Immature natural killer cell (primary cell): ENCODE measurements around the gene PCBP3. TPM values are rescaled to one million over a fixed set of nuclear protein-coding genes. Genes with fewer than 3 reads are reported as not detected.
A peak's percentile ranks its signal among the peaks of the same experiment; 100 is the strongest.

Experiments used
- DNase-seq, 3 donors: peaks; one replicate each; pipeline ENCODE4 v3.0.0; 2022; ENCODE audit warnings: mixed read lengths in 1 of 3
- H3K27ac Mint-ChIP-seq, 6 donors: one replicate each; pipeline ENCODE4 v1.8.0; 2020; ENCODE audit warnings: mixed read lengths in 6 of 6, mild to moderate bottlenecking in 5 of 6, inconsistent platforms in 4 of 6, moderate library complexity in 3 of 6
- H3K27me3 Mint-ChIP-seq, 3 donors: one replicate each; pipeline ENCODE4 v1.8.0; 2020 to 2021; ENCODE audit warnings: low read depth in 3 of 3, mild to moderate bottlenecking in 3 of 3, mixed read lengths in 3 of 3, moderate library complexity in 3 of 3, inconsistent platforms in 1 of 3
- H3K36me3 Mint-ChIP-seq, 3 donors: one replicate each; pipeline ENCODE4 v1.8.0; 2020; ENCODE audit warnings: mixed read lengths in 3 of 3, inconsistent platforms in 2 of 3, mild to moderate bottlenecking in 2 of 3
- H3K4me1 Mint-ChIP-seq, 2 donors: one replicate each; pipeline ENCODE4 v1.8.0; 2020; ENCODE audit warnings: inconsistent platforms in 2 of 2, mild to moderate bottlenecking in 2 of 2, mixed read lengths in 2 of 2, moderate library complexity in 1 of 2
- H3K4me3 Mint-ChIP-seq, 5 donors: one replicate each; pipeline ENCODE4 v1.8.0; 2020; ENCODE audit warnings: mild to moderate bottlenecking in 5 of 5, mixed read lengths in 5 of 5, inconsistent platforms in 3 of 5, moderate library complexity in 3 of 5
- H3K9me3 Mint-ChIP-seq, 6 donors: one replicate each; pipeline ENCODE4 v1.8.0; 2020; ENCODE audit warnings: mild to moderate bottlenecking in 6 of 6, mixed read lengths in 6 of 6, inconsistent platforms in 4 of 6, moderate library complexity in 3 of 6
- polyA plus RNA-seq, 3 donors: library from polyadenylated mRNA; unstranded; fragments of 300-500 nt; fragmentation: Illumina TruSeq; gene quantifications; one replicate each; pipeline ENCODE4 v1.2.3, GENCODE V29; 2021

PCBP3 gene
- polyA plus RNA-seq, 3 donors from 2014 or later: 0.27 to 0.71 TPM; not detected in 1

GRCh38 chr21:45778686-45779085, 135.2 kb downstream of the PCBP3 start:
- no peak for DNase-seq
- Mint-ChIP-seq H3K27ac (no peak overlapping the region), H3K9me3 (peaks cover 12 to 24% (median 16%) of the 10 kb centered on the region in 6 donors), H3K4me3 (no peak overlapping the region), H3K36me3 (peaks cover 0 to 7% (median 4%) of the 10 kb centered on the region in 3 donors), H3K27me3 (peaks cover 9 to 20% (median 13%) of the 10 kb centered on the region in 3 donors), H3K4me1 (no peaks in the 10 kb centered on the region)

GRCh38 chr21:45779226-45779625, 135.7 kb downstream of the PCBP3 start:
- H3K4me1 Mint-ChIP-seq: no peaks in the 10 kb centered on the region
- H3K9me3 Mint-ChIP-seq: peaks cover 12 to 24% (median 16%) of the 10 kb centered on the region in 6 donors
- peaks cover 0 to 7% (median 4%) of the 10 kb centered on the region in 3 donors for H3K36me3 Mint-ChIP-seq
- H3K4me3 Mint-ChIP-seq: no peak overlapping the region
- H3K27ac Mint-ChIP-seq: no peak overlapping the region
- DNase-seq: no peak
- peaks cover 9 to 20% (median 13%) of the 10 kb centered on the region in 3 donors for H3K27me3 Mint-ChIP-seq

GRCh38 chr21:45780647-45781046, 137.1 kb downstream of the PCBP3 start:
- Mint-ChIP-seq H3K27ac (no peak overlapping the region), H3K27me3 (peaks cover 9 to 13% (median 12%) of the 10 kb centered on the region in 3 donors), H3K4me3 (no peak overlapping the region), H3K9me3 (peaks cover 11 to 24% (median 16%) of the 10 kb centered on the region in 6 donors), H3K4me1 (no peaks in the 10 kb centered on the region), H3K36me3 (peaks cover 0 to 7% (median 4%) of the 10 kb centered on the region in 3 donors)
- no peak for DNase-seq

- DNase-seq: no peak
- no peak overlapping the region for H3K27ac Mint-ChIP-seq
- no peaks in the 10 kb centered on the region for H3K4me1 Mint-ChIP-seq
- peaks cover 9 to 18% (median 12%) of the 10 kb centered on the region in 6 donors for H3K9me3 Mint-ChIP-seq
- H3K27me3 Mint-ChIP-seq: peaks cover 9 to 11% (median 10%) of the 10 kb centered on the region in 3 donors
- H3K4me3 Mint-ChIP-seq: no peak overlapping the region
- H3K36me3 Mint-ChIP-seq: peaks cover 0 to 7% (median 3%) of the 10 kb centered on the region in 3 donors
These were observed 138.2 kb downstream of the PCBP3 start for GRCh38 chr21:45781741-45782140.

GRCh38 chr21:45786660-45787059, 143.1 kb downstream of the PCBP3 start:
- Mint-ChIP-seq H3K36me3 (no peaks in the 10 kb centered on the region), H3K4me1 (no peaks in the 10 kb centered on the region), H3K27me3 (peaks cover 0 to 16% (median 3%) of the 10 kb centered on the region in 3 donors), H3K27ac (no peak overlapping the region), H3K9me3 (no peaks in the 10 kb centered on the region), H3K4me3 (no peak overlapping the region)
- no peak for DNase-seq

GRCh38 chr21:45787371-45787770, 143.8 kb downstream of the PCBP3 start:
- Mint-ChIP-seq H3K9me3 (no peaks in the 10 kb centered on the region), H3K27me3 (peaks cover 0 to 13% (median 3%) of the 10 kb centered on the region in 3 donors), H3K4me1 (no peaks in the 10 kb centered on the region), H3K27ac (no peak overlapping the region), H3K4me3 (no peak overlapping the region), H3K36me3 (no peaks in the 10 kb centered on the region)
- no peak for DNase-seq

- H3K27ac Mint-ChIP-seq: no peak overlapping the region
- peaks cover 0 to 16% (median 3%) of the 10 kb centered on the region in 3 donors for H3K27me3 Mint-ChIP-seq
- no peaks in the 10 kb centered on the region for H3K4me1 Mint-ChIP-seq
- H3K36me3 Mint-ChIP-seq: no peaks in the 10 kb centered on the region
- no peak overlapping the region for H3K4me3 Mint-ChIP-seq
- DNase-seq: no peak
- peaks cover 0 to 1% (median 0%) of the 10 kb centered on the region in 6 donors for H3K9me3 Mint-ChIP-seq
These were observed 144.7 kb downstream of the PCBP3 start for GRCh38 chr21:45788198-45788597.

GRCh38 chr21:45788637-45789506, 145.3 kb downstream of the PCBP3 start:
- H3K4me1 Mint-ChIP-seq: no peaks in the 10 kb centered on the region
- DNase-seq: no peak
- peaks cover 0 to 1% (median 0%) of the 10 kb centered on the region in 6 donors for H3K9me3 Mint-ChIP-seq
- H3K27ac Mint-ChIP-seq: no peak overlapping the region
- no peak overlapping the region for H3K4me3 Mint-ChIP-seq
- H3K27me3 Mint-ChIP-seq: peaks cover 0 to 16% (median 5%) of the 10 kb centered on the region in 3 donors
- no peaks in the 10 kb centered on the region for H3K36me3 Mint-ChIP-seq

- H3K27me3 Mint-ChIP-seq: peaks cover 0 to 16% (median 5%) of the 10 kb centered on the region in 3 donors
- no peak overlapping the region for H3K27ac Mint-ChIP-seq
- H3K9me3 Mint-ChIP-seq: peaks cover 0 to 1% (median 0%) of the 10 kb centered on the region in 6 donors
These were observed 146.9 kb downstream of the PCBP3 start for GRCh38 chr21:45790427-45790826.

GRCh38 chr21:45791562-45792418, 148.3 kb downstream of the PCBP3 start:
- H3K9me3 Mint-ChIP-seq: peaks cover 0 to 1% (median 0%) of the 10 kb centered on the region in 6 donors
- no peaks in the 10 kb centered on the region for H3K4me1 Mint-ChIP-seq
- no peak overlapping the region for H3K4me3 Mint-ChIP-seq
- H3K36me3 Mint-ChIP-seq: no peaks in the 10 kb centered on the region
- no peak for DNase-seq
- no peak overlapping the region for H3K27ac Mint-ChIP-seq
- H3K27me3 Mint-ChIP-seq: peaks cover 0 to 15% (median 5%) of the 10 kb centered on the region in 3 donors

More at GRCh38 chr21:45790427-45790826, 146.9 kb downstream of the PCBP3 start:
- no peaks in the 10 kb centered on the region for H3K4me1 Mint-ChIP-seq
- DNase-seq: no peak
- no peaks in the 10 kb centered on the region for H3K36me3 Mint-ChIP-seq
- H3K4me3 Mint-ChIP-seq: peak overlapping the region in 1 of 5 donors; percentile 5

GRCh38 chr21:45792682-45793383, 149.3 kb downstream of the PCBP3 start:
- no peaks in the 10 kb centered on the region for H3K4me1 Mint-ChIP-seq
- DNase-seq: no peak
- no peaks in the 10 kb centered on the region for H3K36me3 Mint-ChIP-seq
- no peak overlapping the region for H3K4me3 Mint-ChIP-seq
- H3K9me3 Mint-ChIP-seq: peaks cover 0 to 1% (median 0%) of the 10 kb centered on the region in 6 donors
- no peak overlapping the region for H3K27ac Mint-ChIP-seq
- H3K27me3 Mint-ChIP-seq: peaks cover 0 to 12% (median 5%) of the 10 kb centered on the region in 3 donors

GRCh38 chr21:45794027-45794426, 150.5 kb downstream of the PCBP3 start:
- DNase-seq: no peak
- Mint-ChIP-seq H3K27me3 (peaks cover 0 to 9% (median 2%) of the 10 kb centered on the region in 3 donors), H3K27ac (no peak overlapping the region), H3K4me1 (no peaks in the 10 kb centered on the region), H3K36me3 (no peaks in the 10 kb centered on the region), H3K4me3 (no peak overlapping the region), H3K9me3 (peaks cover 0 to 1% (median 0%) of the 10 kb centered on the region in 6 donors)

- Mint-ChIP-seq H3K4me3 (no peak overlapping the region), H3K4me1 (no peaks in the 10 kb centered on the region), H3K9me3 (peaks cover 0 to 1% (median 0%) of the 10 kb centered on the region in 6 donors), H3K27me3 (peaks cover 0 to 5% (median 2%) of the 10 kb centered on the region in 3 donors), H3K36me3 (no peaks in the 10 kb centered on the region), H3K27ac (no peak overlapping the region)
- no peak for DNase-seq
These were observed 152.5 kb downstream of the PCBP3 start for GRCh38 chr21:45796003-45796402.
